Activated CD4-positive, alpha-beta T cell treated with anti-CD3 and anti-CD28 coated beads for 36 hours (primary cell): ENCODE measurements around the gene ADM2. TPM values are rescaled to one million over a fixed set of nuclear protein-coding genes. Genes with fewer than 3 reads are reported as not detected.

Experiments
- ATAC-seq: fragments of 200-7000 bp; cut with Tn5 transposase; one replicate; pipeline ENCODE4 v1.10.0; 2021; ENCODE audit warnings: mild to moderate bottlenecking, moderate library complexity
- CTCF ChIA-PET: fragments of 350-600 bp; sonication (Branson Sonifier 250); formaldehyde crosslinking; loops from one replicate; lab custom pipeline; 2021; ENCODE audit warnings: antibody characterized with exemption; lab: Charles Lee
- POLR2A ChIA-PET: fragments of 350-600 bp; sonication (Branson Sonifier 250); formaldehyde crosslinking; loops from one replicate; lab custom pipeline; 2021; ENCODE audit warnings: antibody characterized with exemption, inconsistent platforms; lab: Charles Lee
- DNase-seq: peaks from one replicate; pipeline ENCODE4 v3.0.0-alpha.2; 2020
- H3K27ac Mint-ChIP-seq: one replicate; pipeline ENCODE4 v1.8.0; 2021; ENCODE audit warnings: mixed read lengths
- H3K27me3 Mint-ChIP-seq: one replicate; pipeline ENCODE4 v1.8.0; 2021; ENCODE audit warnings: mixed read lengths
- H3K36me3 Mint-ChIP-seq: one replicate; pipeline ENCODE4 v1.8.0; 2021; ENCODE audit warnings: low read depth, mixed read lengths
- H3K4me1 Mint-ChIP-seq: one replicate; pipeline ENCODE4 v1.8.0; 2021; ENCODE audit warnings: mixed read lengths
- H3K4me3 Mint-ChIP-seq: one replicate; pipeline ENCODE4 v1.8.0; 2021; ENCODE audit warnings: mild to moderate bottlenecking, moderate library complexity, mixed read lengths
- H3K9me3 Mint-ChIP-seq: one replicate; pipeline ENCODE4 v1.8.0; 2021; ENCODE audit warnings: low read depth, mixed read lengths
- intact Hi-C, 2 experiments: fragments of 100-400 bp; cut with DNase I in 1 of 2; cut with micrococcal nuclease in 1 of 2; formaldehyde crosslinking; loops; one replicate each; pipeline versions ENCODE4 v1.14.2 to v1.15.1; 2022 to 2024; cut with DNase I, micrococcal nuclease
- total RNA-seq, 2 experiments: library from RNA; stranded (reverse); gene quantifications; one replicate each; pipeline ENCODE4 v1.2.3, GENCODE V29; 2021

The ADM2 gene
- total RNA-seq, 2 experiments from 2014 or later: 7.5 to 7.9 TPM

- Mint-ChIP-seq H3K4me1 (no peaks in the 10 kb centered on the region), H3K36me3 (no peaks in the 10 kb centered on the region), H3K27ac (no peak overlapping the region), H3K4me3 (peak overlapping the region; percentile 74), H3K9me3 (no peaks in the 10 kb centered on the region), H3K27me3 (peaks cover 8% of the 10 kb centered on the region)
- ATAC-seq: no peak
- DNase-seq: no peak
- POLR2A ChIA-PET: no interaction called here
- CTCF ChIA-PET: interaction anchor here (1.0 to 2.8 kb wide), 2 partner anchors 17 to 140 kb away, joined by 3 to 8 read pairs; no protein-coding TSS in a partner anchor
- intact Hi-C loops: loop anchor here in 1 of 2 experiments (1.0 to 2.0 kb wide), 3 partner anchors 11 to 230 kb away; partner anchors contain the start of genes HDAC10 and LMF2
These were observed 301 bp upstream of the ADM2 start for GRCh38 chr22:50481045-50481439.

GRCh38 chr22:50482107-50483074 lies 1.0 kb downstream of the ADM2 start:
- Mint-ChIP-seq H3K4me1 (no peaks in the 10 kb centered on the region), H3K27ac (no peak overlapping the region), H3K27me3 (peaks cover 8% of the 10 kb centered on the region), H3K4me3 (peak overlapping the region; percentile 74), H3K9me3 (no peaks in the 10 kb centered on the region), H3K36me3 (no peaks in the 10 kb centered on the region)
- CTCF ChIA-PET: interaction anchor here (1.3 kb wide), 2 partner anchors 14 to 17 kb away, joined by 3 to 5 read pairs; no protein-coding TSS in a partner anchor
- no peak for DNase-seq
- POLR2A ChIA-PET: no interaction called here
- intact Hi-C loops: no loop called here
- no peak for ATAC-seq

GRCh38 chr22:50483106-50483505 lies 1.8 kb downstream of the ADM2 start:
- Mint-ChIP-seq H3K9me3 (no peaks in the 10 kb centered on the region), H3K4me1 (no peaks in the 10 kb centered on the region), H3K36me3 (no peaks in the 10 kb centered on the region), H3K4me3 (peak overlapping the region; percentile 43), H3K27me3 (peaks cover 8% of the 10 kb centered on the region), H3K27ac (no peak overlapping the region)
- POLR2A ChIA-PET: no interaction called here
- DNase-seq (no peak), ATAC-seq (no peak)
- CTCF ChIA-PET: interaction anchor here (1.3 kb wide), 2 partner anchors 13 to 16 kb away, joined by 3 to 5 read pairs; no protein-coding TSS in a partner anchor
- intact Hi-C loops: no loop called here

- CTCF ChIA-PET: interaction anchor here (1.3 kb wide), 2 partner anchors 13 to 16 kb away, joined by 3 to 5 read pairs; no protein-coding TSS in a partner anchor
- POLR2A ChIA-PET: no interaction called here
- no peaks in the 10 kb centered on the region for H3K36me3 Mint-ChIP-seq
- ATAC-seq (no peak), DNase-seq (no peak)
- H3K27me3 Mint-ChIP-seq: peaks cover 8% of the 10 kb centered on the region
- no peak overlapping the region for H3K4me3 Mint-ChIP-seq
- H3K4me1 Mint-ChIP-seq: no peaks in the 10 kb centered on the region
- intact Hi-C loops: no loop called here
- H3K27ac Mint-ChIP-seq: no peak overlapping the region
- H3K9me3 Mint-ChIP-seq: no peaks in the 10 kb centered on the region
These were observed 2.2 kb downstream of the ADM2 start for GRCh38 chr22:50483556-50483955.

GRCh38 chr22:50483977-50484853 lies 2.9 kb downstream of the ADM2 start:
- Mint-ChIP-seq H3K27me3 (peaks cover 8% of the 10 kb centered on the region), H3K4me3 (no peak overlapping the region), H3K27ac (no peak overlapping the region), H3K4me1 (no peaks in the 10 kb centered on the region), H3K9me3 (no peaks in the 10 kb centered on the region), H3K36me3 (no peaks in the 10 kb centered on the region)
- ATAC-seq (no peak), DNase-seq (no peak)
- intact Hi-C loops: no loop called here
- ChIA-PET POLR2A (no interaction called here), CTCF (interaction anchor here (0.6 to 1.3 kb wide), 4 partner anchors 12 to 249 kb away, joined by 3 to 5 read pairs (median 3); no protein-coding TSS in a partner anchor)

- H3K9me3 Mint-ChIP-seq: no peaks in the 10 kb centered on the region
- no peak overlapping the region for H3K27ac Mint-ChIP-seq
- DNase-seq: peak; percentile 8
- POLR2A ChIA-PET: no interaction called here
- no peaks in the 10 kb centered on the region for H3K4me1 Mint-ChIP-seq
- no peaks in the 10 kb centered on the region for H3K27me3 Mint-ChIP-seq
- no peak overlapping the region for H3K4me3 Mint-ChIP-seq
- CTCF ChIA-PET: interaction anchor here (0.7 to 1.1 kb wide), 3 partner anchors 11 to 25 kb away, joined by 3 to 4 read pairs (median 3); no protein-coding TSS in a partner anchor
- no peaks in the 10 kb centered on the region for H3K36me3 Mint-ChIP-seq
- no peak for ATAC-seq
- intact Hi-C loops: no loop called here
These were observed 4.1 kb downstream of the ADM2 start for GRCh38 chr22:50485221-50486131.

- ChIA-PET POLR2A (no interaction called here), CTCF (interaction anchor here (0.6 kb wide), 1 partner anchor 121 kb away, joined by 3 read pairs; no protein-coding TSS in a partner anchor)
- peaks cover 7% of the 10 kb centered on the region for H3K4me1 Mint-ChIP-seq
- no peaks in the 10 kb centered on the region for H3K36me3 Mint-ChIP-seq
- no peak within 1 kb of the TSS for H3K27ac Mint-ChIP-seq
- intact Hi-C loops: no loop called here
- DNase-seq (peak; percentile 5), ATAC-seq (no peak)
- H3K27me3 Mint-ChIP-seq: no peaks in the 10 kb centered on the region
- no peak within 1 kb of the TSS for H3K4me3 Mint-ChIP-seq
- H3K9me3 Mint-ChIP-seq: no peaks in the 10 kb centered on the region
These were observed 5.4 kb downstream of the ADM2 start, which contains the start of gene MIOX for GRCh38 chr22:50486561-50487289. Gene MIOX (plus strand): TSS chr22:50486859. CDS start chr22:50486898, 39 bp downstream.

- Mint-ChIP-seq H3K4me3 (no peak overlapping the region), H3K9me3 (no peaks in the 10 kb centered on the region), H3K27me3 (no peaks in the 10 kb centered on the region), H3K36me3 (no peaks in the 10 kb centered on the region), H3K27ac (no peak overlapping the region), H3K4me1 (peaks cover 7% of the 10 kb centered on the region)
- ATAC-seq (no peak), DNase-seq (no peak)
- intact Hi-C loops: no loop called here
- ChIA-PET POLR2A (no interaction called here), CTCF (interaction anchor here (0.6 kb wide), 1 partner anchor 121 kb away, joined by 3 read pairs; no protein-coding TSS in a partner anchor)
These were observed 6.1 kb downstream of the ADM2 start for GRCh38 chr22:50487290-50488005.

- Mint-ChIP-seq H3K27me3 (no peaks in the 10 kb centered on the region), H3K9me3 (no peaks in the 10 kb centered on the region), H3K4me3 (no peak overlapping the region), H3K36me3 (no peaks in the 10 kb centered on the region), H3K4me1 (peaks cover 7% of the 10 kb centered on the region), H3K27ac (no peak overlapping the region)
- ATAC-seq: no peak
- DNase-seq: no peak
- intact Hi-C loops: no loop called here
- POLR2A ChIA-PET: no interaction called here
- CTCF ChIA-PET: no interaction called here
These were observed 6.8 kb downstream of the ADM2 start for GRCh38 chr22:50488006-50488677.
